GM12875 (cell line): ENCODE measurements around the gene HJURP.

ENCODE experiments used
- H3K4me3 ChIP-seq: one replicate; pipeline ENCODE4 v1.5.1; 2011; ENCODE audit warnings: low read depth, low read length, control low read depth
- CTCF ChIP-seq: IDR thresholded peaks from 2 replicates; pipeline ENCODE4 v1.5.1; 2011; ENCODE audit warnings: low read depth, mild to moderate bottlenecking, control low read depth, inconsistent platforms, low read length, moderate library complexity, borderline replicate concordance; ENCODE audit not compliant: insufficient read depth

The HJURP gene

GRCh38 chr2:233818639-233819621, 35.4 kb downstream of the HJURP start:
- TF ChIP-seq CTCF: no peak
- no peak overlapping the region for H3K4me3 ChIP-seq

GRCh38 chr2:233817995-233818638, 36.2 kb downstream of the HJURP start:
- no peak overlapping the region for H3K4me3 ChIP-seq

GRCh38 chr2:233817361-233817911, 36.9 kb downstream of the HJURP start:
- no peak for TF ChIP-seq CTCF
- H3K4me3 ChIP-seq: no peak overlapping the region

More at GRCh38 chr2:233817995-233818638, 36.2 kb downstream of the HJURP start:
- TF ChIP-seq CTCF: no peak

GRCh38 chr2:233816771-233817170, 37.6 kb downstream of the HJURP start:
- no peak overlapping the region for H3K4me3 ChIP-seq
- TF ChIP-seq CTCF: no peak

- no peak overlapping the region for H3K4me3 ChIP-seq
- no peak for TF ChIP-seq CTCF
These were observed 38.0 kb downstream of the HJURP start for GRCh38 chr2:233816334-233816733.

- H3K4me3 ChIP-seq: no peak overlapping the region
- TF ChIP-seq CTCF: no peak
These were observed 38.5 kb downstream of the HJURP start for GRCh38 chr2:233815861-233816260.
